Measurements from ENCODE around the gene TMEM270.

TMEM270 gene

GRCh38 chr7:73864981-73865711 lies 4.2 kb downstream of the TMEM270 start:
- Histone ChIP-seq H4K20me1 (ENCODE audit: low read depth, low read length) (no peaks in the 10 kb centered on the region), H2AFZ (ENCODE audit: low read depth, low read length, severe bottlenecking) (no peak overlapping the region), H3K27me3 (ENCODE audit: low read length) (no peaks in the 10 kb centered on the region), H3K4me2 (ENCODE audit: low read depth, low read length, poor library complexity, severe bottlenecking) (no peak overlapping the region), H3K27ac (ENCODE audit: low read depth, low read length) (no peak overlapping the region), H3K4me3 (ENCODE audit: insufficient read depth, low read length, poor library complexity, severe bottlenecking) (no peak overlapping the region), H3F3A (ENCODE audit: insufficient read depth) (no peaks in the 10 kb centered on the region), H3K9ac (ENCODE audit: low read length) (no peak overlapping the region), H3K9me3 (ENCODE audit: insufficient read depth, low read length) (no peaks in the 10 kb centered on the region), H3K79me2 (ENCODE audit: insufficient read depth, low read length) (no peaks in the 10 kb centered on the region), H3K36me3 (ENCODE audit: low read length) (no peaks in the 10 kb centered on the region), H3K9me2 (replicated peaks; ENCODE audit: insufficient read depth, low read length) (no peaks in the 10 kb centered on the region)
- no peak for TF ChIP-seq EZH2phosphoT487 (conservative IDR thresholded peaks at IDR 0.05; ENCODE audit: low read length)
- TF ChIP-seq, protein P1, sequence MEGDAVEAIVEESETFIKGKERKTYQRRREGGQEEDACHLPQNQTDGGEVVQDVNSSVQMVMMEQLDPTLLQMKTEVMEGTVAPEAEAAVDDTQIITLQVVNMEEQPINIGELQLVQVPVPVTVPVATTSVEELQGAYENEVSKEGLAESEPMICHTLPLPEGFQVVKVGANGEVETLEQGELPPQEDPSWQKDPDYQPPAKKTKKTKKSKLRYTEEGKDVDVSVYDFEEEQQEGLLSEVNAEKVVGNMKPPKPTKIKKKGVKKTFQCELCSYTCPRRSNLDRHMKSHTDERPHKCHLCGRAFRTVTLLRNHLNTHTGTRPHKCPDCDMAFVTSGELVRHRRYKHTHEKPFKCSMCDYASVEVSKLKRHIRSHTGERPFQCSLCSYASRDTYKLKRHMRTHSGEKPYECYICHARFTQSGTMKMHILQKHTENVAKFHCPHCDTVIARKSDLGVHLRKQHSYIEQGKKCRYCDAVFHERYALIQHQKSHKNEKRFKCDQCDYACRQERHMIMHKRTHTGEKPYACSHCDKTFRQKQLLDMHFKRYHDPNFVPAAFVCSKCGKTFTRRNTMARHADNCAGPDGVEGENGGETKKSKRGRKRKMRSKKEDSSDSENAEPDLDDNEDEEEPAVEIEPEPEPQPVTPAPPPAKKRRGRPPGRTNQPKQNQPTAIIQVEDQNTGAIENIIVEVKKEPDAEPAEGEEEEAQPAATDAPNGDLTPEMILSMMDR (IDR thresholded peaks at IDR 0.05; ENCODE audit: insufficient read depth, low read length, poor library complexity, severe bottlenecking) = no peak

GRCh38 chr7:73865738-73866445 lies 4.9 kb downstream of the TMEM270 start:
- Histone ChIP-seq H3K36me3 (ENCODE audit: low read length) (no peaks in the 10 kb centered on the region), H2AFZ (ENCODE audit: low read depth, low read length, severe bottlenecking) (no peak overlapping the region), H3K4me2 (ENCODE audit: low read depth, low read length, poor library complexity, severe bottlenecking) (no peak overlapping the region), H4K20me1 (ENCODE audit: low read depth, low read length) (no peaks in the 10 kb centered on the region), H3K9me3 (ENCODE audit: insufficient read depth, low read length) (no peaks in the 10 kb centered on the region), H3K9ac (ENCODE audit: low read length) (no peak overlapping the region), H3K79me2 (ENCODE audit: insufficient read depth, low read length) (no peaks in the 10 kb centered on the region), H3K27ac (ENCODE audit: low read depth, low read length) (no peak overlapping the region), H3K9me2 (replicated peaks; ENCODE audit: insufficient read depth, low read length) (no peaks in the 10 kb centered on the region), H3K27me3 (ENCODE audit: low read length) (no peaks in the 10 kb centered on the region), H3F3A (ENCODE audit: insufficient read depth) (no peaks in the 10 kb centered on the region), H3K4me3 (ENCODE audit: insufficient read depth, low read length, poor library complexity, severe bottlenecking) (no peak overlapping the region)
- TF ChIP-seq, protein P1 (IDR thresholded peaks at IDR 0.05; ENCODE audit: insufficient read depth, low read length, poor library complexity, severe bottlenecking) = peak; percentile 26
- TF ChIP-seq EZH2phosphoT487 (conservative IDR thresholded peaks at IDR 0.05; ENCODE audit: low read length) = no peak

GRCh38 chr7:73866446-73866767 lies 5.4 kb downstream of the TMEM270 start:
- Histone ChIP-seq H3K27ac (ENCODE audit: low read depth, low read length) (no peak overlapping the region), H3K4me2 (ENCODE audit: low read depth, low read length, poor library complexity, severe bottlenecking) (no peak overlapping the region), H4K20me1 (ENCODE audit: low read depth, low read length) (no peaks in the 10 kb centered on the region), H3K79me2 (ENCODE audit: insufficient read depth, low read length) (no peaks in the 10 kb centered on the region), H3K9ac (ENCODE audit: low read length) (no peak overlapping the region), H3K36me3 (ENCODE audit: low read length) (no peaks in the 10 kb centered on the region), H3K4me3 (ENCODE audit: insufficient read depth, low read length, poor library complexity, severe bottlenecking) (no peak overlapping the region), H2AFZ (ENCODE audit: low read depth, low read length, severe bottlenecking) (no peak overlapping the region), H3F3A (ENCODE audit: insufficient read depth) (no peaks in the 10 kb centered on the region), H3K9me3 (ENCODE audit: insufficient read depth, low read length) (no peaks in the 10 kb centered on the region), H3K27me3 (ENCODE audit: low read length) (no peaks in the 10 kb centered on the region), H3K9me2 (replicated peaks; ENCODE audit: insufficient read depth, low read length) (no peaks in the 10 kb centered on the region)
- TF ChIP-seq EZH2phosphoT487 (conservative IDR thresholded peaks at IDR 0.05; ENCODE audit: low read length) = no peak
- TF ChIP-seq, protein P1 (IDR thresholded peaks at IDR 0.05; ENCODE audit: insufficient read depth, low read length, poor library complexity, severe bottlenecking) = no peak
